Hematopoietic multipotent progenitor cell treated with erythropoietin and hydrocortisone succinate and interleukin-3 and kit ligand, for 8 days (in vitro differentiated cells): ENCODE data around the gene CUEDC1.

Experiments
- DNase-seq: peaks from one replicate; pipeline ENCODE4 v3.0.0-alpha.2; 2015

The CUEDC1 gene

GRCh38 chr17:57955183-57955931, at the start of gene CUEDC1:
CUEDC1 (minus strand) TSS chr17:57955412; CDS start chr17:57885564, 69,848 bp downstream.
- DNase-seq: peak; percentile 42

- no peak for DNase-seq
Observed at GRCh38 chr17:58004060-58004459, 48.8 kb upstream of the CUEDC1 start.

- no peak for DNase-seq
Observed at GRCh38 chr17:58002973-58003372, 47.8 kb upstream of the CUEDC1 start.

GRCh38 chr17:58002154-58002948, 47.1 kb upstream of the CUEDC1 start:
- no peak for DNase-seq

GRCh38 chr17:58001461-58002124, 46.4 kb upstream of the CUEDC1 start:
- no peak for DNase-seq

GRCh38 chr17:57999496-58000017, 44.3 kb upstream of the CUEDC1 start:
- DNase-seq: peak; percentile 83

GRCh38 chr17:57999010-57999495, 43.8 kb upstream of the CUEDC1 start:
- DNase-seq: no peak

- no peak for DNase-seq
Observed at GRCh38 chr17:57997085-57997809, 42.0 kb upstream of the CUEDC1 start.

GRCh38 chr17:57995076-57995956, 40.1 kb upstream of the CUEDC1 start:
- peak; percentile 89 for DNase-seq

GRCh38 chr17:57994436-57994835, 39.2 kb upstream of the CUEDC1 start:
- DNase-seq: no peak

- DNase-seq: no peak
Observed at GRCh38 chr17:57993471-57994365, 38.5 kb upstream of the CUEDC1 start.

GRCh38 chr17:57991537-57991936, 36.3 kb upstream of the CUEDC1 start:
- peak; percentile 4 for DNase-seq

- no peak for DNase-seq
Observed at GRCh38 chr17:57990037-57990436, 34.8 kb upstream of the CUEDC1 start.

- DNase-seq: peak; percentile 72
Observed at GRCh38 chr17:57988301-57989250, 33.4 kb upstream of the CUEDC1 start.

- DNase-seq: peak; percentile 73
Observed at GRCh38 chr17:57987581-57988300, 32.5 kb upstream of the CUEDC1 start, which contains the start of gene VEZF1. VEZF1 (minus strand) TSS chr17:57988254; CDS start chr17:57988111, 143 bp downstream.

GRCh38 chr17:57986841-57987580, 31.8 kb upstream of the CUEDC1 start:
- DNase-seq: no peak

- no peak for DNase-seq
Observed at GRCh38 chr17:57985675-57985974, 30.4 kb upstream of the CUEDC1 start.
